Body of pancreas (tissue), 4 donors: ENCODE data around the gene RNF13. TPM values are rescaled to one million over a fixed set of nuclear protein-coding genes. Genes with fewer than 3 reads are reported as not detected.
"Not testable (repeated sequence)": the region's sequence is repeated elsewhere in the genome, so short reads cannot be mapped to it uniquely, and the experiment has no call there.

ENCODE experiments used
- ATAC-seq: fragments of 150-250 bp; one replicate; pipeline ENCODE4 v1.9.1; 2016
- DNase-seq, 4 donors: peaks; one replicate each; pipeline ENCODE4 v3.0.0-alpha.2; 2019
- H3K27ac ChIP-seq, 4 donors: fragments of 200-600 bp; sonication (generic); 1 replicate in 3 of 4; 2 replicates in 1 of 4; pipeline versions ENCODE4 v1.5.1 to v1.6.1; 2016 to 2019; ENCODE audit warnings: mild to moderate bottlenecking in 1 of 4, mixed read lengths in 1 of 4, moderate library complexity in 1 of 4
- H3K27me3 ChIP-seq, 2 donors: fragments of 200-600 bp; sonication (generic); one replicate each; pipeline ENCODE4 v1.6.0; 2016; ENCODE audit warnings: mild to moderate bottlenecking in 1 of 2
- H3K36me3 ChIP-seq, 2 donors: fragments of 200-600 bp; sonication (generic); replicated peaks in 1 of 2; 2 replicates each; pipeline ENCODE4 v1.5.1; 2016; ENCODE audit warnings: low read depth in 2 of 2; ENCODE audit not compliant: insufficient read depth in 1 of 2
- H3K4me1 ChIP-seq: fragments of 200-600 bp; sonication (generic); one replicate; pipeline ENCODE4 v1.6.0; 2016
- H3K4me3 ChIP-seq, 2 donors: fragments of 200-600 bp; sonication (generic); 1 replicate in 1 of 2; 2 replicates in 1 of 2; pipeline ENCODE4 v1.5.1; 2016 to 2019
- H3K9me3 ChIP-seq, 3 donors: fragments of 200-600 bp; sonication (generic); 1 replicate in 2 of 3; 2 replicates in 1 of 3; pipeline ENCODE4 v1.5.1; 2016
- CTCF ChIP-seq, 7 experiments: fragments of 450-650 bp in 4 of 7; fragments of 200-600 bp in 3 of 7; sonication (generic) in 3 of 7; IDR thresholded peaks; one replicate each; pipeline ENCODE4 v1.5.1; 2016 to 2019; ENCODE audit warnings: antibody characterized with exemption in 7 of 7
- POLR2A ChIP-seq, 3 donors: fragments of 450-650 bp; IDR thresholded peaks; one replicate each; pipeline ENCODE4 v1.6.1; 2016; ENCODE audit warnings: antibody characterized with exemption in 3 of 3, mild to moderate bottlenecking in 2 of 3
- WGBS, 2 donors: methylation state at CpG; one replicate each; pipeline ENCODE4 v1.1.5; 2017; 5-methylcytosine and 5-hydroxymethylcytosine counted together
- intact Hi-C: fragments of 100-400 bp; cut with DNase I; formaldehyde crosslinking; loops from one replicate; pipeline ENCODE4 v1.15.1; 2023
- total RNA-seq, 2 donors: library from RNA; depleted of rRNA; stranded (reverse); fragments of >200 nt; gene quantifications; one replicate each; pipeline ENCODE4 v1.1.0, GENCODE V29; 2016

Gene RNF13
- total RNA-seq, 2 donors from 2014 or later: 26.4 to 52.4 TPM

GRCh38 chr3:149942409-149942808, 129.4 kb downstream of the RNF13 start:
- intact Hi-C loops: no loop called here
- DNase-seq (no peak), ATAC-seq (no peak)
- Histone ChIP-seq H3K36me3 (no peaks in the 10 kb centered on the region), H3K4me3 (no peak overlapping the region), H3K9me3 (peaks cover 0 to 6% (median 0%) of the 10 kb centered on the region in 3 donors), H3K27ac (no peak overlapping the region), H3K27me3 (no peaks in the 10 kb centered on the region), H3K4me1 (no peaks in the 10 kb centered on the region)
- TF ChIP-seq POLR2A (IDR thresholded peaks at IDR 0.05) (no peak), CTCF (IDR thresholded peaks at IDR 0.05) (no peak)

GRCh38 chr3:149943966-149944365, 131.0 kb downstream of the RNF13 start:
- H3K4me3 ChIP-seq, H3K36me3 ChIP-seq, H3K27ac ChIP-seq, intact Hi-C loops, DNase-seq, H3K27me3 ChIP-seq, ATAC-seq, H3K4me1 ChIP-seq, H3K9me3 ChIP-seq: not testable (repeated sequence)
- 92 to 94% methylated on average over 3 of the region's 3 CpGs for WGBS, 2 donors

GRCh38 chr3:149947231-149947630, 134.2 kb downstream of the RNF13 start:
- intact Hi-C loops: no loop called here
- TF ChIP-seq CTCF (IDR thresholded peaks at IDR 0.05): no peak
- no peak for TF ChIP-seq POLR2A (IDR thresholded peaks at IDR 0.05)
- DNase-seq (no peak), ATAC-seq (no peak)
- 94 to 96% methylated on average over 7 of the region's 7 CpGs for WGBS, 2 donors
- Histone ChIP-seq H3K27ac (no peak overlapping the region), H3K27me3 (no peaks in the 10 kb centered on the region), H3K4me3 (no peak overlapping the region), H3K36me3 (no peaks in the 10 kb centered on the region), H3K4me1 (no peaks in the 10 kb centered on the region), H3K9me3 (peaks cover 0 to 6% (median 0%) of the 10 kb centered on the region in 3 donors)

- no peak for TF ChIP-seq CTCF (IDR thresholded peaks at IDR 0.05)
- TF ChIP-seq POLR2A (IDR thresholded peaks at IDR 0.05): no peak
- H3K4me1 ChIP-seq: no peaks in the 10 kb centered on the region
- ATAC-seq (no peak), DNase-seq (no peak)
- no peak overlapping the region for H3K4me3 ChIP-seq
- H3K9me3 ChIP-seq: peaks cover 0 to 6% (median 0%) of the 10 kb centered on the region in 3 donors
- no peaks in the 10 kb centered on the region for H3K36me3 ChIP-seq
- H3K27me3 ChIP-seq: no peaks in the 10 kb centered on the region
- intact Hi-C loops: no loop called here
- no peak overlapping the region for H3K27ac ChIP-seq
- 97 to 98% methylated on average over 2 of the region's 2 CpGs for WGBS, 2 donors
Observed at GRCh38 chr3:149949181-149949580, 136.2 kb downstream of the RNF13 start.

GRCh38 chr3:149954812-149955211, 141.8 kb downstream of the RNF13 start:
- no peak for ATAC-seq

More at GRCh38 chr3:149954812-149955211, 141.8 kb downstream of the RNF13 start:
- Histone ChIP-seq H3K9me3 (no peaks in the 10 kb centered on the region), H3K4me1 (no peaks in the 10 kb centered on the region), H3K4me3 (no peak overlapping the region), H3K27me3 (no peaks in the 10 kb centered on the region), H3K27ac (no peak overlapping the region), H3K36me3 (no peaks in the 10 kb centered on the region)
- WGBS, 2 donors: 53 to 74% methylated on average over 1 of the region's 1 CpG
- no peak for DNase-seq
- intact Hi-C loops: no loop called here
- TF ChIP-seq CTCF (IDR thresholded peaks at IDR 0.05) (no peak), POLR2A (IDR thresholded peaks at IDR 0.05) (no peak)
